ENCODE measurements around the gene C6orf132.

The C6orf132 gene

GRCh38 chr6:42125231-42125630, 17.2 kb downstream of the C6orf132 start:
- no peak for TF ChIP-seq CTCF (conservative IDR thresholded peaks at IDR 0.05; ENCODE audit: low read depth, low read length)
- H2AFZ ChIP-seq (ENCODE audit: low read depth): no peak overlapping the region
- no peaks in the 10 kb centered on the region for H3K27me3 ChIP-seq (ENCODE audit: insufficient read depth, low read depth)
- H3K79me2 ChIP-seq (ENCODE audit: insufficient read depth, low read depth): no peaks in the 10 kb centered on the region
- H3K4me3 ChIP-seq (IDR thresholded peaks at IDR 0.05; ENCODE audit: insufficient read depth, low read depth, low read length): no peak overlapping the region
- H3K9ac ChIP-seq: no peak overlapping the region
- no peaks in the 10 kb centered on the region for H3K36me3 ChIP-seq (ENCODE audit: insufficient read depth)
- no peaks in the 10 kb centered on the region for H3K4me1 ChIP-seq (ENCODE audit: low read depth, poor library complexity, severe bottlenecking)
- H3K4me2 ChIP-seq: no peak overlapping the region
- H3K27ac ChIP-seq: no peak overlapping the region
- H4K20me1 ChIP-seq (ENCODE audit: insufficient read depth): no peaks in the 10 kb centered on the region

- Histone ChIP-seq H3K27me3 (ENCODE audit: insufficient read depth, low read depth) (no peaks in the 10 kb centered on the region), H3K4me2 (no peak overlapping the region), H3K9ac (no peak overlapping the region), H4K20me1 (ENCODE audit: insufficient read depth) (no peaks in the 10 kb centered on the region), H2AFZ (ENCODE audit: low read depth) (no peak overlapping the region), H3K4me3 (IDR thresholded peaks at IDR 0.05; ENCODE audit: insufficient read depth, low read depth, low read length) (no peak overlapping the region), H3K79me2 (ENCODE audit: insufficient read depth, low read depth) (no peaks in the 10 kb centered on the region), H3K4me1 (ENCODE audit: low read depth, poor library complexity, severe bottlenecking) (no peaks in the 10 kb centered on the region), H3K36me3 (ENCODE audit: insufficient read depth) (no peaks in the 10 kb centered on the region), H3K27ac (no peak overlapping the region)
- TF ChIP-seq CTCF (conservative IDR thresholded peaks at IDR 0.05; ENCODE audit: low read depth, low read length): no peak
Observed at GRCh38 chr6:42124223-42124836, 18.1 kb downstream of the C6orf132 start.

- no peak overlapping the region for H2AFZ ChIP-seq (ENCODE audit: low read depth)
- no peak overlapping the region for H3K4me3 ChIP-seq (IDR thresholded peaks at IDR 0.05; ENCODE audit: insufficient read depth, low read depth, low read length)
- H3K36me3 ChIP-seq (ENCODE audit: insufficient read depth): no peaks in the 10 kb centered on the region
- no peak overlapping the region for H3K4me2 ChIP-seq
- H3K4me1 ChIP-seq (ENCODE audit: low read depth, poor library complexity, severe bottlenecking): no peaks in the 10 kb centered on the region
- no peak overlapping the region for H3K27ac ChIP-seq
- H3K27me3 ChIP-seq (ENCODE audit: insufficient read depth, low read depth): no peaks in the 10 kb centered on the region
- H3K9ac ChIP-seq: no peak overlapping the region
- H4K20me1 ChIP-seq (ENCODE audit: insufficient read depth): no peaks in the 10 kb centered on the region
- TF ChIP-seq CTCF (conservative IDR thresholded peaks at IDR 0.05; ENCODE audit: low read depth, low read length): no peak
- H3K79me2 ChIP-seq (ENCODE audit: insufficient read depth, low read depth): no peaks in the 10 kb centered on the region
Observed at GRCh38 chr6:42123379-42124103, 18.9 kb downstream of the C6orf132 start.

GRCh38 chr6:42120895-42121865, 21.2 kb downstream of the C6orf132 start:
- H3K27me3 ChIP-seq (ENCODE audit: insufficient read depth, low read depth): no peaks in the 10 kb centered on the region
- H3K79me2 ChIP-seq (ENCODE audit: insufficient read depth, low read depth): no peaks in the 10 kb centered on the region
- H3K4me1 ChIP-seq (ENCODE audit: low read depth, poor library complexity, severe bottlenecking): no peaks in the 10 kb centered on the region
- H3K4me2 ChIP-seq: no peak overlapping the region
- H3K36me3 ChIP-seq (ENCODE audit: insufficient read depth): no peaks in the 10 kb centered on the region
- no peak overlapping the region for H3K9ac ChIP-seq
- H3K4me3 ChIP-seq (IDR thresholded peaks at IDR 0.05; ENCODE audit: insufficient read depth, low read depth, low read length): no peak overlapping the region
- H3K27ac ChIP-seq: no peak overlapping the region
- H2AFZ ChIP-seq (ENCODE audit: low read depth): no peak overlapping the region
- no peak for TF ChIP-seq CTCF (conservative IDR thresholded peaks at IDR 0.05; ENCODE audit: low read depth, low read length)
- H4K20me1 ChIP-seq (ENCODE audit: insufficient read depth): no peaks in the 10 kb centered on the region
